NCI-H345 treated with DMSO at 0.1 percent for 48 hours (cell line): Measurements from ENCODE around the gene C1QL1.

ENCODE experiments used
- DNase-seq: peaks from one replicate; lab custom pipeline; 2025; ENCODE audit not compliant: unreplicated experiment; lab: John Stamatoyannopoulos, UW

Gene C1QL1

GRCh38 chr17:44915862-44916780 is 52.0 kb downstream of the C1QL1 start:
- DNase-seq, result no peak

DNA sequence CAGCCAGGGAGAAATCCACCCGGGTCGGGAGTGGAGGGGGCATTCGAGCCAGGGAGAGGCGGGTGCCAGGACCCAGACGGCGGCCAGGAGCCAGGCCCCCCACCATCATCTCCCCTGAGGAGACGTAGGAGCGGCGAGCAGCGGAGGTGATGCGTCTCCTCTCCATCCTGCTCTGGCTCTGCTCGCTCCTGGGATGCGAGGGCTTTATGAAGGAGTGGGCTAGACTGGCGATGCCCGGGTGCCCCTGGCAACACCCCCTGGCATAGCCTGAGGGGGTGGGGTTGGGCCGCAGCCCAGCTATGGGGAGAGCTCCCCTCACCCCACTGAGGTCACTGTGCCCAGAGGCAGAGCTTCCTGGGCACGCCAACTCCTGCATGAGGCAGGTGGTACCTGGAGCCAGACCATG is 52.8 kb downstream of the C1QL1 start, which contains the start of gene GFAP:
TSS of gene GFAP (minus strand) at position 180 of the 406 bp plus-strand sequence. CDS start at position 166, 14 bp downstream.
- no peak for DNase-seq

DNA sequence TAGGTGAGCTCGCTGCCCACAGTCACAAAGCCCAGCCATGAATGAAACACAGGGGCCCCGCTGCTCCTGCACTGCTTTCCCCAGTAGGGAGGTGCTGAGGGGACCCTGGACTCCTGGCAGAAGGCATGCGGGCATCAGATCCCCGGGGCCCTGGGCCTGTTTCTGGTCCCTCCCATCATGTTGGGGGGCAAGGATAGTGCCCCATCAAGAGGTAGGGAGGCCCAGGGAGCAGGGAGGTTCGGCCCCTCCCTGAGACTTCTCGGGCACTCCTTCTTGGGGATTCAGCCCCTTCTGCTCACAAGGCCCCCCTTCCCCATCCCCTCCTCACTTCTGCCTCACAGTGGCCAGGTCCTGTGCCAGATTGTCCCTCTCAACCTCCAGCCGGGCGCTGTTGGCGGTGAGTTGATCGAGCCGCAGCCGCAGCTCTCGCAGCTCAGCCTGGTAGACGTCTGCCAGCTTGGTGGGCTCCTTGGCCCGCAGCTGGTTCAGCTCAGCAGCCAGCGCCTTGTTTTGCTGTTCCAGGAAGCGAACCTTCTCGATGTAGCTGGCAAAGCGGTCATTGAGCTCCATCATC is 53.3 kb downstream of the C1QL1 start:
- DNase-seq, result no peak

DNA sequence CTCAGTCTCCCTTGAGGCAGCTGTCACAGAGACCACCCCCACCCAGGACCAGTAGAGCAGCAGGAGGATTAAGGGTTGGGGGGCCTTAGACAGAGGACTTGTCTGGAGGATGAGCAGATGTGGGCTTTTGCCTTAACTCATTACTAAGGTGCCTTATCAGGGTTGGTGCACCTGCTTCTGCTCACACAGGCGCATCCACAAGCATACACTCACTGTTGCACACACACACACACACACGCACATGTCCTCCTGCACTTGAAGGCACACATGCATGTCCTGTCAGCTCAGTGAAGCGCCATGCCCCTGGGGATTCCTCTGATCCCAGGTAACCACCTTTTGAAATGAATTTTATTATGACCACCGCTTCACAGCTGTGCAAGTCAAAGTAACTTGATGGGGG is 54.0 kb downstream of the C1QL1 start:
- no peak for DNase-seq

DNA sequence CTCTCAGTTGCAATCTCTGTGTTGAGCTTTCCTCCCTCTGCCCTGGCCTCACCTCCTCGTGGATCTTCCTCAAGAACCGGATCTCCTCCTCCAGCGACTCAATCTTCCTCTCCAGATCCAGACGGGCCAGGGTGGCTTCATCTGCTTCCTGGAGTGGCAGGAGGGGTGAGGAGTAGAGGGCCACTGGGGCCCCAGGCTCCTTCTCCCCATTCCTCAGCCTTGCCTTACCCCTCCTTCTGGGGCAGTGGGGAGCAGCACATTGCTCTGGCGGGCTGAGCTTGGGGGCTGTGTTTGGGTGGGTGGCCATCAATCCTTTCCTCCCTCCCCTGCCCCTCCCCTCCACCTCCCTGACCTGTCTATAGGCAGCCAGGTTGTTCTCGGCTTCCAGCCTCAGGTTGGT is 54.4 kb downstream of the C1QL1 start:
- DNase-seq, result no peak

- no peak for DNase-seq
Observed at GRCh38 chr17:44912763-44913544, 55.1 kb downstream of the C1QL1 start.

- DNase-seq, result no peak
Observed at GRCh38 chr17:44911133-44912001, 56.7 kb downstream of the C1QL1 start.

DNA sequence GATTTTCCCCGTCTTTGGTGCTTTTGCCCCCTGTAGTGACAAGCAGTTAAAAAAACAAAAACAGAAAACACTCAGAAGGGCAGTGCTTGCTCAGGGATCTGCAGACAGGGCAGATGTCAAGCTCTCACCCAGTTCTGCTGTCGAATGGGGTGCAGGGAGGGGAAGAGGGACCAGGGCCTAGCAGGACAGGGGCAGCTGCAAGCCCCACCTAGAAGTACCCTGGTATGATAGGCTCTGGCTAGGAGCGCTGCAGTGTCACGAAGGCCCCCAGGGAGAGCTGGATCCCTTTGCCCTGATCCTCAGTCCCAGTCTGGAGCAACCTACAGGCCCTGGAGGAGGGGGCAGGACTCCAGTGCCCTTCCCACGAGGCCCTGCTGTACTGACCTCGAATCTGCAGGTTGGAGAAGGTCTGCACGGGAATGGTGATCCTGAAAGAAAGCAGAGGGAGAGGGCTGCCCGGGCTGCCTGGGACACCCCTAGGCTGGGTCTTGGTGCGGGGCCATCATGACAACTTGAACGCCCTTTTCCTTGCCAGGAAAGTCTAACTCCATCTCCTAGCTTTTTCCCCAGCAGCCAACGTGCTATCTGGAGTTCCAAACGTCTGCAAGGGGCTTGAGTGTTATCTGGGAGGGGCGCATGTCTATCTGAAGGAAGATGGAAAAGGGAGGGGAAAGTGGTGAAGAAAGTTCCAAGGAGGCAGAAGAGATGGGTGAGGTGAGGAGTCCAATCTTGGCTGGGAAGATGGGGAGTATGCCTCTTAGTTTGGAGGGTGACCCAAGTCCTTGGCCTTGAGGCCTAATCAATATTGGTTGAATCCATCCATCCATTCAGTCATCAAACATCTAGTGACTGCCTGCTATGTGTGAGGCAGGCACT is 57.6 kb downstream of the C1QL1 start:
- DNase-seq, result no peak
